PFSK-1 (cell line): ENCODE data around the gene MICALL2.

Source experiments
- FOXP2 ChIP-seq: optimal IDR thresholded peaks from 2 replicates; pipeline ENCODE3; 2011; ENCODE audit warnings: borderline replicate concordance, control low read depth, inconsistent platforms; ENCODE audit not compliant: insufficient read depth; ENCODE audit errors: extremely low read length, extremely low read depth
- POLR2AphosphoS5 ChIP-seq: IDR thresholded peaks from 2 replicates; pipeline ENCODE4 v1.6.1; 2012; ENCODE audit warnings: low read depth, mild to moderate bottlenecking, control low read depth, low read length, moderate library complexity
- REST ChIP-seq, 2 experiments: IDR thresholded peaks; 2 replicates each; pipeline versions ENCODE4 v1.6.1 to v1.8.0; 2011 to 2012; ENCODE audit warnings: low read depth in 2 of 2, low read length in 2 of 2, control low read depth in 1 of 2, inconsistent platforms in 1 of 2, mild to moderate bottlenecking in 1 of 2, moderate library complexity in 1 of 2; ENCODE audit not compliant: insufficient read depth in 1 of 2
- SIN3A ChIP-seq: IDR thresholded peaks from 2 replicates; pipeline ENCODE4 v1.6.1; 2012; ENCODE audit warnings: mild to moderate bottlenecking, low read length, moderate library complexity, borderline replicate concordance; ENCODE audit not compliant: insufficient read depth
- TAF1 ChIP-seq: IDR thresholded peaks from 2 replicates; pipeline ENCODE4 v1.6.1; 2012; ENCODE audit warnings: low read length, control low read depth, borderline replicate concordance; ENCODE audit not compliant: insufficient read depth

- no peak for TF ChIP-seq POLR2AphosphoS5
- TF ChIP-seq REST (IDR thresholded peaks at IDR 0.05; ENCODE audit: insufficient read depth in 1 of 2, low read depth in 2 of 2, low read length in 2 of 2) = no peak
- TF ChIP-seq SIN3A = no peak
- TF ChIP-seq TAF1 = no peak
- no peak for TF ChIP-seq FOXP2
Measured at GRCh38 chr7:1419310-1419634, 40.0 kb downstream of the MICALL2 start.
